Transverse colon (tissue), 4 donors: Measurements from ENCODE around the gene FKBP6. TPM values are rescaled to one million over a fixed set of nuclear protein-coding genes. Genes with fewer than 3 reads are reported as not detected.
A peak's percentile ranks its signal among the peaks of the same experiment; 100 is the strongest.
"Not testable (repeated sequence)": the region's sequence is repeated elsewhere in the genome, so short reads cannot be mapped to it uniquely, and the experiment has no call there.

Source experiments
- DNase-seq: peaks from one replicate; pipeline ENCODE4 v3.0.0-alpha.2; 2019
- H3K27ac ChIP-seq, 4 donors: fragments of 200-600 bp; sonication (generic); 2 replicates each; pipeline ENCODE4 v1.5.1; 2016 to 2018; ENCODE audit warnings: inconsistent platforms in 4 of 4
- H3K27me3 ChIP-seq: fragments of 200-600 bp; sonication (generic); 2 replicates; pipeline ENCODE4 v1.5.1; 2017; ENCODE audit warnings: inconsistent platforms
- H3K36me3 ChIP-seq, 4 donors: fragments of 200-600 bp; sonication (generic); 2 replicates each; pipeline ENCODE4 v1.5.1; 2017 to 2019; ENCODE audit warnings: inconsistent platforms in 4 of 4
- H3K4me1 ChIP-seq, 4 donors: fragments of 200-600 bp; sonication (generic); 2 replicates each; pipeline ENCODE4 v1.5.1; 2017 to 2020; ENCODE audit warnings: inconsistent platforms in 4 of 4
- H3K4me3 ChIP-seq, 4 donors: fragments of 200-600 bp; sonication (generic); 1 replicate in 1 of 4; 2 replicates in 3 of 4; pipeline versions ENCODE4 v1.5.1 to v1.6.1; 2017 to 2019; ENCODE audit warnings: inconsistent platforms in 4 of 4
- H3K9me3 ChIP-seq, 2 donors: fragments of 200-600 bp; sonication (generic); 2 replicates each; pipeline ENCODE4 v1.5.1; 2017 to 2019; ENCODE audit warnings: inconsistent platforms in 2 of 2
- CTCF ChIP-seq, 5 experiments: fragments of 200-600 bp in 3 of 5; fragments of 450-650 bp in 2 of 5; sonication (generic) in 3 of 5; IDR thresholded peaks; 1 replicate in 2 of 5; 2 replicates in 3 of 5; pipeline ENCODE4 v1.5.1; 2016 to 2017; ENCODE audit warnings: antibody characterized with exemption in 5 of 5, inconsistent platforms in 3 of 5, mild to moderate bottlenecking in 2 of 5, moderate library complexity in 1 of 5
- EP300 ChIP-seq: sonication (generic); formaldehyde crosslinking; IDR thresholded peaks from one replicate; pipeline ENCODE4 v1.6.1; 2017; ENCODE audit warnings: antibody characterized with exemption, low read depth
- POLR2A ChIP-seq: fragments of 450-650 bp; IDR thresholded peaks from one replicate; pipeline ENCODE4 v1.6.1; 2016; ENCODE audit warnings: antibody characterized with exemption, mild to moderate bottlenecking, moderate library complexity
- POLR2AphosphoS5 ChIP-seq, 3 donors: sonication (generic); formaldehyde crosslinking; IDR thresholded peaks; one replicate each; pipeline ENCODE4 v1.6.1; 2016; ENCODE audit warnings: antibody characterized with exemption in 3 of 3
- WGBS, 2 donors: methylation state at CpG; one replicate each; pipeline ENCODE4 v1.1.5; 2018; ENCODE audit warnings: low coverage in 1 of 2; 5-methylcytosine and 5-hydroxymethylcytosine counted together
- in situ Hi-C, 4 donors: fragments of 200-750 bp; cut with MboI; loops; one replicate each; pipeline versions ENCODE4 v1.15.0 to v1.15.1; 2017; ENCODE audit warnings: low sequenced_read_pairs in 3 of 4, low pct_ligation_motif_present in 1 of 4, low pct_unique_long_range_greater_than_20kb in 1 of 4
- intact Hi-C: fragments of 100-400 bp; cut with DNase I; formaldehyde crosslinking; loops from one replicate; pipeline ENCODE4 v1.15.1; 2023; ENCODE audit warnings: low total_unique reads
- total RNA-seq, 4 donors: library from RNA; depleted of rRNA; stranded (reverse); fragments of >200 nt; gene quantifications; one replicate each; pipeline ENCODE4 v1.1.0, GENCODE V29; 2016

The FKBP6 gene
- total RNA-seq, 4 donors from 2014 or later = not detected

GRCh38 chr7:73356159-73356558 lies 28.2 kb downstream of the FKBP6 start:
- no peak for DNase-seq
- no peak for TF ChIP-seq POLR2AphosphoS5 (IDR thresholded peaks at IDR 0.05)
- no peak for TF ChIP-seq POLR2A
- TF ChIP-seq CTCF (IDR thresholded peaks at IDR 0.05) = no peak
- no peak for TF ChIP-seq EP300

GRCh38 chr7:73358590-73359275 lies 30.8 kb downstream of the FKBP6 start:
- intact Hi-C loops (no loop called here), in situ Hi-C loops (no loop called here)
- DNase-seq = no peak
- peaks cover 2 to 17% (median 10%) of the 10 kb centered on the region in 4 donors for H3K4me1 ChIP-seq
- H3K9me3 ChIP-seq = no peaks in the 10 kb centered on the region
- peaks cover 22% of the 10 kb centered on the region for H3K27me3 ChIP-seq
- peak overlapping the region in 1 of 4 donors; percentile 40 for H3K4me3 ChIP-seq
- TF ChIP-seq POLR2A = no peak
- TF ChIP-seq POLR2AphosphoS5 (IDR thresholded peaks at IDR 0.05) = no peak
- no peak for TF ChIP-seq EP300
- TF ChIP-seq CTCF (IDR thresholded peaks at IDR 0.05) = no peak
- WGBS, 2 donors = 53 to 59% methylated on average over 3 to 21 of the region's 21 CpGs
- H3K27ac ChIP-seq = peak overlapping the region in 3 of 4 donors; percentile 29 to 65 (median 58)
- no peaks in the 10 kb centered on the region for H3K36me3 ChIP-seq

More at GRCh38 chr7:73356159-73356558, 28.2 kb downstream of the FKBP6 start:
- H3K27ac ChIP-seq = no peak overlapping the region
- intact Hi-C loops = no loop called here
- H3K4me1 ChIP-seq = peaks cover 2 to 17% (median 10%) of the 10 kb centered on the region in 4 donors
- 25 to 64% methylated on average over 2 to 5 of the region's 5 CpGs for WGBS, 2 donors
- no peaks in the 10 kb centered on the region for H3K9me3 ChIP-seq
- peaks cover 22% of the 10 kb centered on the region for H3K27me3 ChIP-seq
- no peak overlapping the region for H3K4me3 ChIP-seq
- no peaks in the 10 kb centered on the region for H3K36me3 ChIP-seq
- in situ Hi-C loops = no loop called here

- no peaks in the 10 kb centered on the region for H3K36me3 ChIP-seq
- peaks cover 2 to 17% (median 10%) of the 10 kb centered on the region in 4 donors for H3K4me1 ChIP-seq
- H3K9me3 ChIP-seq = no peaks in the 10 kb centered on the region
- WGBS, 2 donors = 69% methylated on average over 11 of the region's 11 CpGs; no CpG with 5 or more reads in 1 of the 2 donors
- no peak overlapping the region for H3K4me3 ChIP-seq
- no peak for DNase-seq
- TF ChIP-seq CTCF (IDR thresholded peaks at IDR 0.05) (no peak), POLR2A (no peak), POLR2AphosphoS5 (IDR thresholded peaks at IDR 0.05) (no peak), EP300 (no peak)
- in situ Hi-C loops = no loop called here
- H3K27me3 ChIP-seq = peaks cover 28% of the 10 kb centered on the region
- H3K27ac ChIP-seq = no peak overlapping the region
- intact Hi-C loops = no loop called here
Measured at GRCh38 chr7:73359306-73359705, 31.3 kb downstream of the FKBP6 start.

- in situ Hi-C loops (no loop called here), intact Hi-C loops (no loop called here)
- no peak overlapping the region for H3K27ac ChIP-seq
- no peak overlapping the region for H3K4me3 ChIP-seq
- H3K4me1 ChIP-seq = peaks cover 2 to 17% (median 10%) of the 10 kb centered on the region in 4 donors
- no peaks in the 10 kb centered on the region for H3K36me3 ChIP-seq
- TF ChIP-seq EP300 = no peak
- no peak for TF ChIP-seq CTCF (IDR thresholded peaks at IDR 0.05)
- TF ChIP-seq POLR2AphosphoS5 (IDR thresholded peaks at IDR 0.05) = no peak
- no peak for TF ChIP-seq POLR2A
- DNase-seq = no peak
- WGBS, 2 donors = 86% methylated on average over 13 of the region's 13 CpGs; no CpG with 5 or more reads in 1 of the 2 donors
- H3K9me3 ChIP-seq = no peaks in the 10 kb centered on the region
- peaks cover 31% of the 10 kb centered on the region for H3K27me3 ChIP-seq
Measured at GRCh38 chr7:73359746-73360375, 31.9 kb downstream of the FKBP6 start.

GRCh38 chr7:73360590-73360989 lies 32.6 kb downstream of the FKBP6 start:
- H3K9me3 ChIP-seq, intact Hi-C loops, H3K4me3 ChIP-seq, H3K27ac ChIP-seq, in situ Hi-C loops, H3K36me3 ChIP-seq, DNase-seq: not testable (repeated sequence)
- Histone ChIP-seq H3K4me1 (peaks cover 2 to 17% (median 10%) of the 10 kb centered on the region in 4 donors), H3K27me3 (peaks cover 31% of the 10 kb centered on the region)
- WGBS, 2 donors = 83 to 88% methylated on average over 1 of the region's 1 CpG
